Measurements from ENCODE around the gene HYDIN. TPM values are rescaled to one million over a fixed set of nuclear protein-coding genes. Genes with fewer than 3 reads are reported as not detected.

The HYDIN gene
- polyA plus RNA-seq, 3 donors: 0.07 to 0.70 (median 0.67) TPM

DNA sequence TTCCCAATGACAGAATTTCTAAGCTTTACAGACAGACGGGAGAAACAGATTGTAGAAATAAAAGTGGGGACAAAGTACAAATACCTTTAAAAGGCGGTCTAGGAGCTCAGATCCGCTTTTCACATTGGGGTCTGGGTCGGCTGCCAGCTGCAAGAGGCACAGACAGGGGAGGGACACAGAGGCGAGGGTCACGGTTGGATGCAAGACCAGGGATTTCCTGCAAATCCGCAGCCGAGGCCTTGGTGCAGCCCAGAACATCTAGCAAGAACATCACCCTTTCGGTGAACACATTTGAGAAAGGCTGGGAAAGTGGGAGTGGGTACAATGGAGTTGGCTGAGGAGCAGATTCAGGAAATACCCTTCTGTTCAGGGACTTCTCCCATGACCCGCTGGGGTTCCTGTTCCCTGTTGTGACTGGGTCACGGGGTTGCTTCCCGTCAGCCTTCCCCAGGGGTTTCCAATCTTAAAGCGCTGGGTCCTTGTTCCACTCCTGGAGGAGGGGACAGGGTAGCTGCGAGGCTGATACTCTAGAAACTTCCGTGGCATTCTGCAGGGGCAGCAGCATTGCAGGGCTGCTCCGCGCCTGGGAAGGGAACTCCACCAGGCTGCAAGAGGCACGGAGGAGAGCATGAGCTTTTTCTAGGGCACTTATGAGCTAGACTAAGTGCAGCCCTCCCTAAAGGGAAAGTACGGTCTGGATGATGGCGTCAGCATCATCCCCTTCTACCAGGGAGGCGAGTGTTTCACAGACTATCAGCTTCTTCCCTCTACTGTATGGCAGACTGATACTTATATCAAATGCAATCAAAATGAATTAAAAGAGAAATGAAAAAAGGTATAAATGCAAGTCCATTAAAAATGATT is 445.6 kb downstream of the HYDIN start:
- no peak overlapping the region for H3K27ac ChIP-seq (ENCODE audit: low read depth, low read length)
- 88 to 93% (median 89%) methylated on average over 21 of the region's 21 CpGs for WGBS, 3 donors

DNA sequence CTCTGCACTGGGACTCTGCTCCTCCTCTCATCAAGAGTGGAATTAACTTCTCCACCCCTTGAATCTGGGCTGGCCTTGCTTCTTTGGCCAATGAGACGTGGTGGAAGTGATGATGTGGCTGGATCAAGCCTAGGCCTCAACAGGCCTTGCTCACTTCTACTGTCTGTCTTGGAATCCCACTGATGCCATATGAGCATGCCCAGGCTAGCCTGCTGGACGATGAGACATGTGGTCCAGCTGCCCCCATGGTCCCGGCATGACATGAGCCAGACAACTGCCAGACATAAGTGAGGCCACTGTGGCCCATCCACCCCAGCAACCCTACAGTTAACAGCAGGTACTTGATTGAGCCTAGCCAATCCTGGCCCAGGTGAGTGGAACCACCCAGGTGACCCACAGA is 448.3 kb downstream of the HYDIN start:
- H3K27ac ChIP-seq (ENCODE audit: low read depth, low read length): no peak overlapping the region
- 91 to 94% (median 93%) methylated on average over 3 of the region's 3 CpGs for WGBS, 3 donors

DNA sequence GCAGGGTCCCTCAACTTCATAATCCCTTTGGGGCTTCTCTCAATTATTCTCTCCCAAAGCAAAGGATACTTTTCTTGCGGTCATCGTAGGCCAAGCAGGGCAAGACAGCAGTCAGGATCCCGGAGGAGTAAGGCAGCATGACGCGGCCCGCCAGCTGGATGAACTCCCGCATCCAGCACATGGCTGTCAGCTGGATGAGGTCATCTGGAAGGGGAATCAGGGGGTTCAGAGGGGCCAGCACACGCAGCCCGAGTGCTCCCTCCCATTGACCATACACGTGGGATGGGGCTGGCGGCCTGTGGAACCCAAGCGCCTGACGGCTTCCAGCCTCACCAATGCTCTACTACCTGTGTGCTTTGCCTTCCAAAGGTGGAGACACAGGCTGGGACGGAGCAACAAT is 448.7 kb downstream of the HYDIN start:
- WGBS, 3 donors: 83 to 94% (median 84%) methylated on average over 14 of the region's 14 CpGs
- no peak overlapping the region for H3K27ac ChIP-seq (ENCODE audit: low read depth, low read length)

DNA sequence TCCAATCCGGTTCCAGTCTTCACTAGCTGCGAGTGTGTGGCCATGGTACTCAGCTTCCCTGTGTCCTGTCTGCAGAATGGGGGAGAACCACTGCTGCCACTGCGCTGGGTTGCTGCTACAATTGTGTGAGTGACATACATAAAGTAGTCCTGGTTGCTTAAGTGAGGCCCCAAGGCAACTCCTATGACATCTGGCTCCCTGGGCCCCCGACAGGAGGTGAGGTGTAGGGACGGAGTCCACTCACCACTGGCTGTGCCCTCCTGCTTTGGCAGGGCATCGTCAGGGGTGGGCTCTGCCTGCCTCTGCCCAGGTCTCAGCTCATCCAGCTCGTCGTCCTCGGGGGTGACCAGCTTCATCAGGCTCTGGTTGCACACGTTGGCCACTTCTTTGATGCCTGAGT is 450.0 kb downstream of the HYDIN start:
- 96% methylated on average over 10 of the region's 10 CpGs for WGBS, 3 donors
- H3K27ac ChIP-seq (ENCODE audit: low read depth, low read length): no peak overlapping the region

DNA sequence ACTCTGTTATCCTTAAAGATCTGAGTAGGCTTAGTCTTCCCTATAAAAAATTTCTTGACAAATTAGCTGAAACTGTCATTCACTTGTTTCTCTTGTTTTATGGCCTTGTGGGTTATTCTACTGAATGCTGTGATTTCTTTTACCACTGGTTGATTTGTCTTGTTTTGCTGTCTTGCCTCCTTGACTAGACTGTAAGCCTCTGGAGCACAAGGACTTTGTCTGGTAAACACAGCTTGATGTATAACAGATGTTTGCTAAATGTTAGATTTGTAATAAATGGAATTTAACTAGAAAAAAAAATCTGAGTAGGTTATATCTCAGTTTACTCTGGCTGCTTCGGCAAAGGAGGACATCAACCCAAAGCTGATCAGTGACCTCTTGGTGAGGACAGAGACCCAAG is 451.2 kb downstream of the HYDIN start:
- 74 to 91% (median 83%) methylated on average over 1 of the region's 1 CpG for WGBS, 3 donors
- H3K27ac ChIP-seq (ENCODE audit: low read depth, low read length): no peak overlapping the region

DNA sequence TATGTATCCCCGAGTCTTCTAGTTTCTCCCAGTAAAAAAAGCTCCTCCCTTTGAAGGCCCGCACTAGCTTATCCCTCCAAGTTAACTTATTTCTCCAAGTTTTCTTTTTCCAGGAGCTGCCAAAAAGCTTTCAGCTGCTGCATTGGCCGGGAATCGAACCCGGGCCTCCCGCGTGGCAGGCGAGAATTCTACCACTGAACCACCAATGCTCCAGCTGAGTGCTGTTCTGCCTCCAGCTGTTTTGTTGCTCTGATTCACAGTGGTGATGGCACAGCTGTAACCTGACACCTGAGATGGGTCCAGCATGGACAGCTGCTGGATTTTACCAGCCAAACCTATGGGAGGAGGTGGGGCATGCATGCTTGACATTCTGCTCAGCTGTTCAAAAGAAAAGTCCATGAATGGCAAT is 451.6 kb downstream of the HYDIN start:
- no peak overlapping the region for H3K27ac ChIP-seq (ENCODE audit: low read depth, low read length)
- WGBS, 3 donors: 43 to 62% (median 52%) methylated on average over 8 of the region's 8 CpGs

DNA sequence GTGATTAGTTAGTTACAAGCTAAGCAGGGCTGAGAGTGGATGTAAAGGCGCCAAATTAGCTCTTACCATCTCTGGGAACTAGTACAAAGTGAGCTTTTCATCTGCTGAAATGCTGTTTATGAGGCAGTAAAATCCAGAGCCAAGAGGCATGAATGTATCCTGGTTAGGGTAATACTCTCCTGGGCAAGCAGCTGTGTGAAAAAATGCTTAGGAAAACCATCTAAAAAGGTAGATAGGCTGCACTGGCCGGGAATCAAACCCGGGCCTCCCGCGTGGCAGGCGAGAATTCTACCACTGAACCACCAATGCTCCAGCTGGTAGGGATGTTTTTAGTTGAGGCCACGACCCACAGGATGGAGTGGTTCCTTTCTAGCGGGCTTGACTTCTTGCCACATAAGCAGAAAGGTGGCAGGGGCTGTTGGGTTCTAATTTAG is 452.5 kb downstream of the HYDIN start:
- no peak overlapping the region for H3K27ac ChIP-seq (ENCODE audit: low read depth, low read length)
- 85 to 95% (median 87%) methylated on average over 8 of the region's 8 CpGs for WGBS, 3 donors

DNA sequence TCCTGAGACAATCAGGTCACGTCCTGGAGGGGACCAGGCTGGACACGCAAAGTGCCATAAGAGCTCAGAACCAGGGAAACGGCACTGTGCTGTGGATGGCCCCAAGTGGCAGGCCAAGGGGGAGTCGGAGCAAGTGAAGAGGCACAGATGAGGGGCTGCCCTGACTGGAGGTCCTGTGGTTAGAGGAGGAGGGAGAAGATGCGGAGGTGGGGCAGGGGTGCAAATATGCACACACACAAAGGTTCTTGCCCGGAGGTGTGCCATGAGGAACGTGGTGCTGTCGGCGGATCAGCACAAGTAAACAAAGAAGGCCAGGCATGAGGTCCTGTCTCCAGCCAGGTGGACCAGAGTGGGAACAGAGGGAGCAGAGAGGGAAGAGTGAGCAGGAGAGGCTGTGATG is 453.0 kb downstream of the HYDIN start:
- WGBS, 3 donors: 88 to 97% (median 96%) methylated on average over 9 of the region's 9 CpGs

DNA sequence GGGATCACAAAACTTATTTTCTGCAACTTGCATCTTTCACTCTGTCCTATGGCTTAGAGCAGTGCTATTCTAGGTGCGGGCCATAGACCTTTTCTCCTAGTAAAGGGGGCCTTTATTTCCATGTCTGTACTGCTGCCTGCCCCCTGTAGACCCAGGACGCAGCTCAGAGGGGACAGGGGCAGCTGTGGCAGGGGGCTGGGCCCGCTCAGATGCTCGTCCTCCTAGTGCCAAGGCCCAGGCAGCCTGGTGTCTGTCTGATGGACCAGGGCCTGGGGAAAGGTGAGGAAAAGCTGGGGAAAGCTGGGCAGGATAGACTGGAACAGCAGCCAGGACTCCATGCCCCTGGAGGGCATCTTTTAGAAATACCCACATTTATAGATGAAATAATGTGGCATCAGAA is 455.1 kb downstream of the HYDIN start:
- whole genome bisulfite sequencing, 3 donors: 87 to 99% (median 97%) methylated on average over 4 of the region's 4 CpGs
- no peak overlapping the region for H3K27ac ChIP-seq (ENCODE audit: low read depth, low read length)

More for the DNA sequence above, 453.0 kb downstream of the HYDIN start:
- no peak overlapping the region for H3K27ac ChIP-seq (ENCODE audit: low read depth, low read length)

DNA sequence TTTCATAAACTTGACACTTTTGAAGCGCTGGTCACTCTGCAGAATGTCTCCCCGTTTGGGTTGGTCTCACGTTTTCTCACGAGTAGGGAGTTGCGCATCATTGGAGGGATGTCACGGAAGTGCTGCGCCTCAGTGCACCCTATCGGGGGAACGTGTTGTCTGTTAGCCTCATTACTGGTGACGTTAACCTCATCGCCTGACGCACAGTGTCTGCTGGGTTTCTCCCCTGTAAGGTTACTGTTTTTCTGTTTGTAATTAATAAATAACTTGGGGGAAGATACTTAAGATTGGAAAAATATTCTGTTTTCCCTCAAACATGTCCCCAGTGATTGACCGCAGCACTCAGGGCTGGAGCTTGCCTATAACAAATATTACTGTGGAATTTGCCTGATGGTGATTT is 456.3 kb downstream of the HYDIN start:
- H3K27ac ChIP-seq (ENCODE audit: low read depth, low read length): no peak overlapping the region
- 87 to 96% (median 95%) methylated on average over 13 of the region's 13 CpGs for WGBS, 3 donors

DNA sequence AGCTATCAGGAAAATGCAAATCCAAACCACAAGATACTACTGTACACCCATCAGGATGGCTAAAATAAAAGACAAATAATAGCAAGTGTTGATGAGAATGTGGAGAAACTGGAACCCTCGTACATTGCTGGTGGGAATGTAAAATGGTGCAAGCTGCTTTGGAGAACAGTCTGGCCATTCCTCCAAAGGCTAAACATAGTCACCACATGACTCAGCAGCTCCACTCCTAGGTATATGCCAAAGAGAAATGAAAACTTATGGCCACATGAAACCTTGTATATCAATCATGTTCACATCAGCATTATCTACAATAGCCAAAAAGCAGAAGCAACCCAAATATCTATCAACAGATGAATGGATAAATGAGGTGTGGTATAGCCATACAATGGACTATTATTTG is 458.0 kb downstream of the HYDIN start:
- H3K27ac ChIP-seq (ENCODE audit: low read depth, low read length): no peak overlapping the region
- 93 to 95% (median 94%) methylated on average over 1 of the region's 1 CpG for WGBS, 3 donors

DNA sequence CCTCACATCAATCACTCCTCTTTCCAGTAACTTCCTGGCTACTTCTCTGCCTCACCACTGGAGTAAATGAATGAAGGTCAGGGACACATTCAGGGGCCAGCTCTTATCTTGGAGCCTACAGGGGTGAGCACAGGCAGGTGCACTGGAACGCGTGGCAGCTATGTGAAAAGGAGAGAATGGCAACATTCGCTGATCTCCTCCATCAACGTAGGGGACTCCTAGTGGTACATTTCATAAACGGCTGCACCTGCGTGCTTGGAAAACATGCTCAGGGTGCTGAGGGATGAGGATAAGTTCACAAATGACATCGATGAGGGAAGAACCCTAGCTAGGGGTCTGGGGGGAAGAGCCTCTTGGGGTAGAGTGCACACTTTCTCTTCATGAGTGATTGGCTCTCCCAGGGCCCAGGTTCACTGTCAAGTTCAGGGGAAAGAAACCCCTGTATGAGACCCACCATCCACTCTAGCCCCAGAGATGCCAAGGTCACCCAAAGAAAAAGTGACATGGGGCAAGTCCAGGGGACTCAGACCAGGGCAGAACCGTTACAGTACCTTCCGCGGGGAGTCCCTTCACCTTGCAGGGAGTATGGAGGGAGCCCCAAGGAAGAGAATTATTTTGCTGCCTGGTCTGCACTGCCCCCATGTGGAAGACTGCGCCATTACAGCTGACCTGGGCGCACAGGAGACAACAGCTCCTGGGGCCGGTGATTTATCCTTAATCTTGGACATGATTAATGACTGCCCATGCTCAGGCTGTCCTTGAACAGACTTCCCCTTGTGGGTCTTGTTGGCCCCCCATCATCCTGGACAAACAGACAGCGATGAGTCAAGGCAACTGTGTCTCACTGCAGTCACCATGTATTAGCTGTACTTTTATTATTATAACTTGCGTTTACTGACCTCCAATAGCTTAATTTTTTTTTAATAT is 459.6 kb downstream of the HYDIN start:
- 45 to 46% (median 45%) methylated on average over 15 of the region's 15 CpGs for WGBS, 3 donors
- H3K27ac ChIP-seq (ENCODE audit: low read depth, low read length): no peak overlapping the region

DNA sequence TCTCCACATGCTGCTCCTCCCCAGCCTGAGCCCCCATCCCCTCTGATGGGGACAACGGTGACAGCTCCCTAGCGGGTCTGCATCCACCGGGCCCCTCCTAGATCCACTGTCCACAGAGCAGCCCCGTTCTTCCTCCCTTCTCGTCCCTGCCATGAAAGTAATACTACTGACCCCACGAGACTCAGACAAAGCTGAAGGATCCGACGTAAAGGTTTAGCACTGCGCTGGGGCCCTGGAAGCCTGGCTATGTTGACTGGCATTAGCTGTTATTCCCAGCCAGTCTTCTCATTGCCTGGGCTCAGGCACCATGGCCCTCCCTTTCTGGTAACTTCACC is 460.3 kb downstream of the HYDIN start:
- H3K27ac ChIP-seq (ENCODE audit: low read depth, low read length): no peak overlapping the region
- 95 to 96% (median 96%) methylated on average over 9 of the region's 9 CpGs for WGBS, 3 donors

DNA sequence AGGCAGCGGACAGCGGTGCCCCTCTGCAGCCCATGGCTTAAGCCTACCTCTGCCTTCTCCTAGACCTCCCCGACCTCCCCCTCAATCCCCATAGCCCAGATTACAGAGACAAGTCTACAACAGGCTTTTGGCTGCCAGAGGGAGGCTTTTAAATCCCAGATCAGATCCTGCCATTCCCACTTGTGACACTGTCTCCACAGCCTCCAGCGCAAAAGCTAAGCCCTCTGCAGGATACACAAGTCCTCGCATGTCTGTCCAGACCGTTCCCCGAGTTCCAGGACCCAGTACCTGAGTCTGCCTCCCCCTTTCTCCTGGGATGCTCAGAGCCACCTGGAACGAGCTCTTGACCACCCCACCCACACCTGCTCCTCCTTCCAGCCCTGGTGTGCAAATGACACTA is 460.8 kb downstream of the HYDIN start:
- H3K27ac ChIP-seq (ENCODE audit: low read depth, low read length): no peak overlapping the region
- 95 to 98% (median 96%) methylated on average over 8 of the region's 8 CpGs for WGBS, 3 donors

DNA sequence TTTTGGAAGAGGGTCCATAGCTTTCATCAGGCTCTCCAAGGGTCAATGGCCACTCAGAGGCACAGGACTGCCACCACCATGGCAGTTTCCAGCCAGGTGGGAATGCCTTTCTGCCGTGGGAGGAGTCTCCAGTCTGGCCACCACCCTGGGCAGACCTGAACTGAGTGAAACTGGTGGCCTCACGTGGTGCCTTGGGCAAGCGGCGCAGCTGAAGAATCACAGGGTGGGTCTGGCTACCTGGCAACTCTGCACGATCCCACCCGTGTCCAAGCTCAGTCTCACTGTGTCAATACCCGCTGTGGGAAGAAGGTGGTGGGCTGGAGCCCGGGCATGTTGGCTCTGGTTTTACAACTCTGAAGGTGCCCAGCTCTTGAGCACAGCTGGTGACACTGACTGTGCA is 461.4 kb downstream of the HYDIN start:
- H3K27ac ChIP-seq (ENCODE audit: low read depth, low read length): no peak overlapping the region
- 91 to 95% (median 95%) methylated on average over 8 of the region's 8 CpGs for WGBS, 3 donors

DNA sequence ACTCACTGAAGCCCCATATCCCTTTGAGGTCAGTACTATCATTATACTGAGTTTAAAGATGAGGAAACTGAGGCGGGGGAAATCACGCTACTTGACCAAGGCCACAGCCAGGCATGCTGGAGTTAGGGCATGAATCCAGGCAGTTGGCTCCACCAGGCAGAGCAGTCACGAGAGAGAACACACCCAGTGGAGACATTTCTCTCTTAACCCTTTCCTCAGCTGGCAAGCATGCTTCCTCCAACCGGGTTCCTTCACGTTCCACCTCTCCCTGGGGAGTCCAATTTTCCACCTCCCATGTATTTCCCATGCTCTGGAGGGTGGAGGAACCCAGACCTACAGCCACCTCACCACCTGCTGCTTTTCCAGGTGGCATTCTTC is 462.3 kb downstream of the HYDIN start:
- 68 to 72% (median 69%) methylated on average over 5 of the region's 5 CpGs for WGBS, 3 donors
- no peak overlapping the region for H3K27ac ChIP-seq (ENCODE audit: low read depth, low read length)

DNA sequence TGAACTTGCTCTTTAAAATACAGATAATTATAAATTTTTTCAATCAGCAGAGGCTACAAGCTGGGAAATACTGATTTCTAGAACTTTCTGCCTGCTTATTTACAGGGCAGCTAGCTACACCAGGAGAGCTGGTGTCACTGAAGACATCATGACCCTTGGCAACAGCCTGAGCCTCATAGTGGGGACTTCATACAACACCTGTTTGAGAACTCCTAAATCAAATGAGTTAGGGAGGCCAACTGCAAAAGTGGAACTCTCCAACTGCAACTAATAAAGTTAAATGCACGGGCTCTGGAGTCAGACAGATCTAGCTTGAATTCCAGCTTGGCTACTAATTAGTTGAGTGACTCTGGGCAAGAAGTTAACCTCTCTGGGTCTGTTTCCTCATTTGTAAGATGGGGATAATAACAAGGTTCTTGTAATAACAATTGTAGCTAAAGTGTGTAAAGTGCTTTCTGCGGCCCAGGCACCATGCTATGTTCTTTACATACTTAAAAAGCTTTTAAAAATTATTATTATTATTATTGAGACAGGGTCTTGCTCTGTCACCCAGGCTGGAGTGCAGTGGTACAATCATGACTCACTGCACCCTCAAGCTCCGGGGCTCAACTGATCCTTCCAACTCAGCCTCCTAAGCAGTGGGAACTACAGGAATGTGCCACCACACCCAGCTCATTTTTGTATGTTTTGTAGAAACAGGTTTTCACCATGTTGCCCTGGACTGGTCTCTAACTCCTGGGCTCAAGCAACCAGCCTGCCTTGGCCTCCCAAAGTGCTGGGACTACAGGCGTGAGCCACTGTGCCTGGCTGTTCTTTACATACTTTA is 462.9 kb downstream of the HYDIN start:
- no peak overlapping the region for H3K27ac ChIP-seq (ENCODE audit: low read depth, low read length)
- 84 to 95% (median 89%) methylated on average over 4 of the region's 4 CpGs for WGBS, 3 donors

DNA sequence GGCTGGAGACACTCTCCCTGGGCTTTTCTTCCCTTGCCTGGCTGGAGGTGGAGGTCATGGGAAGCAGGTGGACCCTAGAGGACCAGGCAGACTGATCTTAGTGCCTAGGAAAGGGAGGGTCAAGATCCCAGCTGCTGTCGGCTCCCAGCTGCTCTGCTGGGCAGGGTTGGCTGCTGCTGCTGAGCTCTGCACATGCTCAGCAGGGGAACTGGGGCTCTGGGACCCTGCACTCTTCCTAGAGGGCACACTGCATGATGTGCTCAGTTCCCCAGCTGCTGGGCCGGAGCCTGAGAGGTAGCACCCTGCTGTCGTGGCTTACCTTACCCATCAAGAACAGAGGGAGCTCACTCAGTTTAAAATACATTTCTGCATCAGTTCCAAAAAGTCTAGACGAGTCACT is 463.9 kb downstream of the HYDIN start:
- WGBS, 3 donors: 91 to 94% (median 92%) methylated on average over 4 of the region's 4 CpGs
- no peak overlapping the region for H3K27ac ChIP-seq (ENCODE audit: low read depth, low read length)

DNA sequence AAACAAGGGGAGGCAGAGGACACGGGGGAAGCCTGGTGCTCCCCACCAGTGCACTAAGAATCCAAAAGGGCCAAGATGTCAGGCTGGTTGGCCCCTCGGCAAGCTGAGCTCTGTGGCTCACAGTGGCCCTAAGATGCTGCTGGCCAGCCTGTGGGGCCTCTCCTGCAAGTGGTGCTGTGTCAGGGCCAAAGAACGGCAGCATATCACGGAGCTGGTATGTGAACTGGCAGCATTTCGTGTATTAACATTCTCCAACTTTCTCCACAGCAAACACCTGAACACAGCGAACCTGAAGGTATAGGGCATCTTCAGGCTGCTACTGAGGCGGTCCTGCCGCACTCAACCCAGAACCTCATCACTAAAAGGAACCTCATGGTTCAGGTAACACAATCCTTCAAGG is 464.3 kb downstream of the HYDIN start:
- 83 to 93% (median 92%) methylated on average over 8 of the region's 8 CpGs for WGBS, 3 donors
- no peak overlapping the region for H3K27ac ChIP-seq (ENCODE audit: low read depth, low read length)

All from adipose tissue (tissue), 3 donors.